ENCODE results near the gene TARDBP. TPM values are rescaled to one million over a fixed set of nuclear protein-coding genes. Genes with fewer than 3 reads are reported as not detected.
"Not testable (repeated sequence)": the region's sequence is repeated elsewhere in the genome, so short reads cannot be mapped to it uniquely, and the experiment has no call there.

TARDBP gene
- total RNA-seq, 1 experiment from 2014 or later, result 35.1 TPM

- no peak for DNase-seq (ENCODE audit: low read depth in 1 of 2, low spot score in 2 of 2)
Observed at GRCh38 chr1:11024154-11024873, 11.9 kb downstream of the TARDBP start.

GRCh38 chr1:11024874-11025203 lies 12.4 kb downstream of the TARDBP start:
- H3K4me1 ChIP-seq (replicated peaks), result no peaks in the 10 kb centered on the region
- no peak for DNase-seq (ENCODE audit: low read depth in 1 of 2, low spot score in 2 of 2)

More at GRCh38 chr1:11024154-11024873, 11.9 kb downstream of the TARDBP start:
- no peaks in the 10 kb centered on the region for H3K4me1 ChIP-seq (replicated peaks)
- no peak overlapping the region for H3K27ac ChIP-seq
- H3K9me3 ChIP-seq (replicated peaks), result no peaks in the 10 kb centered on the region
- H3K4me3 ChIP-seq, result no peak overlapping the region
- no peaks in the 10 kb centered on the region for H3K27me3 ChIP-seq (replicated peaks)
- H3K36me3 ChIP-seq, result peaks cover 91% of the 10 kb centered on the region

GRCh38 chr1:11025618-11026017 lies 13.2 kb downstream of the TARDBP start:
- no peaks in the 10 kb centered on the region for H3K27me3 ChIP-seq (replicated peaks)
- no peak overlapping the region for H3K4me3 ChIP-seq
- peaks cover 87% of the 10 kb centered on the region for H3K36me3 ChIP-seq
- DNase-seq (ENCODE audit: low read depth in 1 of 2, low spot score in 2 of 2), result no peak
- H3K9me3 ChIP-seq (replicated peaks), result no peaks in the 10 kb centered on the region
- no peak overlapping the region for H3K27ac ChIP-seq
- no peaks in the 10 kb centered on the region for H3K4me1 ChIP-seq (replicated peaks)

More at GRCh38 chr1:11024874-11025203, 12.4 kb downstream of the TARDBP start:
- Histone ChIP-seq H3K4me3 (no peak overlapping the region), H3K36me3 (peaks cover 88% of the 10 kb centered on the region), H3K27ac (no peak overlapping the region), H3K27me3 (replicated peaks) (no peaks in the 10 kb centered on the region), H3K9me3 (replicated peaks) (no peaks in the 10 kb centered on the region)

GRCh38 chr1:11026052-11026451 lies 13.6 kb downstream of the TARDBP start:
- Histone ChIP-seq H3K4me3 (no peak overlapping the region), H3K27ac (no peak overlapping the region), H3K27me3 (replicated peaks) (no peaks in the 10 kb centered on the region), H3K9me3 (replicated peaks) (no peaks in the 10 kb centered on the region), H3K36me3 (peaks cover 83% of the 10 kb centered on the region), H3K4me1 (replicated peaks) (no peaks in the 10 kb centered on the region)
- no peak for DNase-seq (ENCODE audit: low read depth in 1 of 2, low spot score in 2 of 2)

GRCh38 chr1:11026903-11027302 lies 14.4 kb downstream of the TARDBP start:
- DNase-seq (ENCODE audit: low read depth in 1 of 2, low spot score in 2 of 2), result no peak
- H3K9me3 ChIP-seq (replicated peaks), result no peaks in the 10 kb centered on the region
- no peak overlapping the region for H3K4me3 ChIP-seq
- H3K4me1 ChIP-seq (replicated peaks), result no peaks in the 10 kb centered on the region
- H3K27me3 ChIP-seq (replicated peaks), result no peaks in the 10 kb centered on the region
- peaks cover 74% of the 10 kb centered on the region for H3K36me3 ChIP-seq
- H3K27ac ChIP-seq, result no peak overlapping the region

- no peak for DNase-seq (ENCODE audit: low read depth in 1 of 2, low spot score in 2 of 2)
- peaks cover 70% of the 10 kb centered on the region for H3K36me3 ChIP-seq
Observed at GRCh38 chr1:11027316-11027715, 14.9 kb downstream of the TARDBP start.

GRCh38 chr1:11028018-11028417 lies 15.6 kb downstream of the TARDBP start:
- Histone ChIP-seq H3K36me3 (peaks cover 63% of the 10 kb centered on the region), H3K9me3 (replicated peaks) (no peaks in the 10 kb centered on the region)

More at GRCh38 chr1:11027316-11027715, 14.9 kb downstream of the TARDBP start:
- Histone ChIP-seq H3K9me3 (replicated peaks) (no peaks in the 10 kb centered on the region), H3K4me3 (no peak overlapping the region), H3K27ac (no peak overlapping the region), H3K4me1 (replicated peaks) (no peaks in the 10 kb centered on the region), H3K27me3 (replicated peaks) (no peaks in the 10 kb centered on the region)

GRCh38 chr1:11030865-11031264 lies 18.4 kb downstream of the TARDBP start:
- Histone ChIP-seq H3K4me1 (replicated peaks) (no peaks in the 10 kb centered on the region), H3K9me3 (replicated peaks) (no peaks in the 10 kb centered on the region), H3K27me3 (replicated peaks) (no peaks in the 10 kb centered on the region), H3K4me3 (no peak overlapping the region), H3K36me3 (peaks cover 35% of the 10 kb centered on the region), H3K27ac (no peak overlapping the region)
- DNase-seq (ENCODE audit: low read depth in 1 of 2, low spot score in 2 of 2), result no peak

More at GRCh38 chr1:11028018-11028417, 15.6 kb downstream of the TARDBP start:
- no peak for DNase-seq (ENCODE audit: low read depth in 1 of 2, low spot score in 2 of 2)
- no peaks in the 10 kb centered on the region for H3K4me1 ChIP-seq (replicated peaks)
- no peak overlapping the region for H3K4me3 ChIP-seq
- H3K27me3 ChIP-seq (replicated peaks), result no peaks in the 10 kb centered on the region
- H3K27ac ChIP-seq, result no peak overlapping the region

GRCh38 chr1:11031624-11032262 lies 19.3 kb downstream of the TARDBP start:
- Histone ChIP-seq H3K4me1 (replicated peaks) (no peaks in the 10 kb centered on the region), H3K4me3 (no peak overlapping the region), H3K27me3 (replicated peaks) (no peaks in the 10 kb centered on the region; the same call in 1 of the 2 replicates), H3K36me3 (peaks cover 26% of the 10 kb centered on the region), H3K9me3 (replicated peaks) (no peaks in the 10 kb centered on the region), H3K27ac (no peak overlapping the region)
- no peak for DNase-seq (ENCODE audit: low read depth in 1 of 2, low spot score in 2 of 2)

GRCh38 chr1:11037019-11037739 lies 24.7 kb downstream of the TARDBP start:
- not testable (repeated sequence) for H3K4me1 ChIP-seq (replicated peaks); H3K27ac ChIP-seq; H3K9me3 ChIP-seq (replicated peaks); H3K27me3 ChIP-seq (replicated peaks); H3K4me3 ChIP-seq; H3K36me3 ChIP-seq; DNase-seq (ENCODE audit: low read depth in 1 of 2, low spot score in 2 of 2)

GRCh38 chr1:11037740-11038182 lies 25.3 kb downstream of the TARDBP start:
- no peaks in the 10 kb centered on the region for H3K36me3 ChIP-seq
- DNase-seq (ENCODE audit: low read depth in 1 of 2, low spot score in 2 of 2), result peak; percentile 63 to 82
- no peak overlapping the region for H3K4me3 ChIP-seq
- H3K4me1 ChIP-seq (replicated peaks), result no peaks in the 10 kb centered on the region
- H3K27me3 ChIP-seq (replicated peaks), result no peaks in the 10 kb centered on the region; the same call in 1 of the 2 replicates
- no peaks in the 10 kb centered on the region for H3K9me3 ChIP-seq (replicated peaks)
- no peak overlapping the region for H3K27ac ChIP-seq

- DNase-seq (ENCODE audit: low read depth in 1 of 2, low spot score in 2 of 2), result no peak
- Histone ChIP-seq H3K27me3 (replicated peaks) (no peaks in the 10 kb centered on the region; the same call in 1 of the 2 replicates), H3K4me1 (replicated peaks) (no peaks in the 10 kb centered on the region), H3K36me3 (no peaks in the 10 kb centered on the region), H3K9me3 (replicated peaks) (no peaks in the 10 kb centered on the region), H3K4me3 (no peak overlapping the region), H3K27ac (no peak overlapping the region)
Observed at GRCh38 chr1:11039351-11040104, 27.1 kb downstream of the TARDBP start.

GRCh38 chr1:11040105-11040429 lies 27.6 kb downstream of the TARDBP start:
- not testable (repeated sequence) for H3K4me1 ChIP-seq (replicated peaks); H3K9me3 ChIP-seq (replicated peaks); H3K4me3 ChIP-seq; H3K27me3 ChIP-seq (replicated peaks); H3K27ac ChIP-seq; H3K36me3 ChIP-seq
- peak in 1 of 2 experiments; percentile 12 for DNase-seq (ENCODE audit: low read depth in 1 of 2, low spot score in 2 of 2)
